Lower leg skin (tissue), 3 donors: ENCODE results near the gene RPTOR.

ENCODE experiments used
- CTCF ChIP-seq, 3 donors: fragments of 450-650 bp; IDR thresholded peaks; one replicate each; pipeline ENCODE4 v1.5.1; 2016; ENCODE audit warnings: antibody characterized with exemption in 3 of 3, mild to moderate bottlenecking in 3 of 3, moderate library complexity in 2 of 3
- POLR2A ChIP-seq, 2 donors: fragments of 450-650 bp; IDR thresholded peaks; one replicate each; pipeline ENCODE4 v1.6.1; 2016 to 2017; ENCODE audit warnings: antibody characterized with exemption in 2 of 2, mild to moderate bottlenecking in 1 of 2, moderate library complexity in 1 of 2

- TF ChIP-seq CTCF (IDR thresholded peaks at IDR 0.05) (no peak), POLR2A (IDR thresholded peaks at IDR 0.05) (no peak)
Observed at GRCh38 chr17:80639658-80640057, 95.0 kb downstream of the RPTOR start.
